ENCODE measurements around the gene MC2R.

DNA sequence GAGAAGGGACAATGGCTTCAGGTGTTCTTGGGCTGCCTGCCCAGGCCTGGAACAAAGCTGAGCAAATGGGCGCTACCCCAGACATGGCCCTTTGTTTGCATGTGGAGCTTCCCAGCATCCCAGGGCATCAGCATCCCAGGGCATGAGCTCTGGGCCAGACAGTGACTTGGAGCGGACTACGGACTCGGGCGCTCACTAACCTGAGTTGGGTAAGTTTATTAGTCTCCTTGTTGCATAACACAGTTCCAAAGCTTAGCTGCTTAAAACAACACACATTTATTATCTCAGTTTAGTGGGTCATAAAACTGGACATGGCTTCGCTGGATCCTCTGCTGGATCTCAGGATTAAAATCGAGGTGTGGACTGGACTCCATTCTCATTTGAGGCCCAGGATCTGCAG, 35.8 kb downstream of the MC2R start:
- TF ChIP-seq GATA2 (IDR thresholded peaks at IDR 0.05; ENCODE audit: low read depth, low read length): no peak
- TF ChIP-seq GATA3 (IDR thresholded peaks at IDR 0.05; ENCODE audit: low read depth, low read length): no peak
